ENCODE results near the gene MYLIP.

DNA sequence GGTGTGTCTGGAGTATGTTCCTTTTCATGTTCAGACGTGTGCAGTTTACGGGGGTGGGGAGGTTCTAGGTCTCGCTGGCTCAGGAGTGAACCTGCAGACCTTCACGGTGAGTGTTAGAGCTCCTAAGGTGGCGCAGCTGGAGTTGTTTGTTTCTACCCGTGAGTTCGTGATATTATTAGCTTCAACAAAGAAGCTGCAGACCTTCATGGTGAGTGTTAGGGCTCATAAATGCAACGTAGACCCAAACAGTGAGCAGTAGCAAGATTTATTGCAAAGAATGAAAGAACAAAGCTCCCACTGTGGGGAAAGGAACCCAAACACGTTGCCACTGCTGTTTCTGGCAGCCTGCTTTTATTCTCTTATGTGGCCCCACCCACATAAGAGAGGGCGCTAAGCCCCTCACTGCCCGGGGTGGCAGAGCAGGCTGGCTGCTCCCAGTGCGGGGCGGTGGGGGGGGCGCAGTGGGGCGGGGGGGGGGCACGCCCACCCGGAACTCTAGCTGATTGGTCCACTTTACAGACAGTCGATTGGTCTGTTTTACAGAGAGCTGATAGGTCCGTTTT lies 68.2 kb downstream of the MYLIP start:
- TF ChIP-seq, protein P1, sequence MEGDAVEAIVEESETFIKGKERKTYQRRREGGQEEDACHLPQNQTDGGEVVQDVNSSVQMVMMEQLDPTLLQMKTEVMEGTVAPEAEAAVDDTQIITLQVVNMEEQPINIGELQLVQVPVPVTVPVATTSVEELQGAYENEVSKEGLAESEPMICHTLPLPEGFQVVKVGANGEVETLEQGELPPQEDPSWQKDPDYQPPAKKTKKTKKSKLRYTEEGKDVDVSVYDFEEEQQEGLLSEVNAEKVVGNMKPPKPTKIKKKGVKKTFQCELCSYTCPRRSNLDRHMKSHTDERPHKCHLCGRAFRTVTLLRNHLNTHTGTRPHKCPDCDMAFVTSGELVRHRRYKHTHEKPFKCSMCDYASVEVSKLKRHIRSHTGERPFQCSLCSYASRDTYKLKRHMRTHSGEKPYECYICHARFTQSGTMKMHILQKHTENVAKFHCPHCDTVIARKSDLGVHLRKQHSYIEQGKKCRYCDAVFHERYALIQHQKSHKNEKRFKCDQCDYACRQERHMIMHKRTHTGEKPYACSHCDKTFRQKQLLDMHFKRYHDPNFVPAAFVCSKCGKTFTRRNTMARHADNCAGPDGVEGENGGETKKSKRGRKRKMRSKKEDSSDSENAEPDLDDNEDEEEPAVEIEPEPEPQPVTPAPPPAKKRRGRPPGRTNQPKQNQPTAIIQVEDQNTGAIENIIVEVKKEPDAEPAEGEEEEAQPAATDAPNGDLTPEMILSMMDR (conservative IDR thresholded peaks at IDR 0.05; ENCODE audit: low read depth in 2 of 2), result no peak
- TF ChIP-seq NANOG (IDR thresholded peaks at IDR 0.05; ENCODE audit: borderline replicate concordance) (no peak), POLR2AphosphoS5 (IDR thresholded peaks at IDR 0.05; ENCODE audit: low read depth) (no peak), EZH2 (IDR thresholded peaks at IDR 0.05; ENCODE audit: low read depth, unreplicated experiment) (no peak), STAT1 (IDR thresholded peaks at IDR 0.05; ENCODE audit: unreplicated experiment) (no peak), CREB1 (CRISPR knock-in tag; IDR thresholded peaks at IDR 0.05; ENCODE audit: low read depth) (no peak), JUNB (IDR thresholded peaks at IDR 0.05; ENCODE audit: unreplicated experiment) (no peak)
- TF ChIP-seq, protein P2, sequence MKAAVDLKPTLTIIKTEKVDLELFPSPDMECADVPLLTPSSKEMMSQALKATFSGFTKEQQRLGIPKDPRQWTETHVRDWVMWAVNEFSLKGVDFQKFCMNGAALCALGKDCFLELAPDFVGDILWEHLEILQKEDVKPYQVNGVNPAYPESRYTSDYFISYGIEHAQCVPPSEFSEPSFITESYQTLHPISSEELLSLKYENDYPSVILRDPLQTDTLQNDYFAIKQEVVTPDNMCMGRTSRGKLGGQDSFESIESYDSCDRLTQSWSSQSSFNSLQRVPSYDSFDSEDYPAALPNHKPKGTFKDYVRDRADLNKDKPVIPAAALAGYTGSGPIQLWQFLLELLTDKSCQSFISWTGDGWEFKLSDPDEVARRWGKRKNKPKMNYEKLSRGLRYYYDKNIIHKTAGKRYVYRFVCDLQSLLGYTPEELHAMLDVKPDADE (IDR thresholded peaks at IDR 0.05), result no peak
- TF ChIP-seq, protein P3, sequence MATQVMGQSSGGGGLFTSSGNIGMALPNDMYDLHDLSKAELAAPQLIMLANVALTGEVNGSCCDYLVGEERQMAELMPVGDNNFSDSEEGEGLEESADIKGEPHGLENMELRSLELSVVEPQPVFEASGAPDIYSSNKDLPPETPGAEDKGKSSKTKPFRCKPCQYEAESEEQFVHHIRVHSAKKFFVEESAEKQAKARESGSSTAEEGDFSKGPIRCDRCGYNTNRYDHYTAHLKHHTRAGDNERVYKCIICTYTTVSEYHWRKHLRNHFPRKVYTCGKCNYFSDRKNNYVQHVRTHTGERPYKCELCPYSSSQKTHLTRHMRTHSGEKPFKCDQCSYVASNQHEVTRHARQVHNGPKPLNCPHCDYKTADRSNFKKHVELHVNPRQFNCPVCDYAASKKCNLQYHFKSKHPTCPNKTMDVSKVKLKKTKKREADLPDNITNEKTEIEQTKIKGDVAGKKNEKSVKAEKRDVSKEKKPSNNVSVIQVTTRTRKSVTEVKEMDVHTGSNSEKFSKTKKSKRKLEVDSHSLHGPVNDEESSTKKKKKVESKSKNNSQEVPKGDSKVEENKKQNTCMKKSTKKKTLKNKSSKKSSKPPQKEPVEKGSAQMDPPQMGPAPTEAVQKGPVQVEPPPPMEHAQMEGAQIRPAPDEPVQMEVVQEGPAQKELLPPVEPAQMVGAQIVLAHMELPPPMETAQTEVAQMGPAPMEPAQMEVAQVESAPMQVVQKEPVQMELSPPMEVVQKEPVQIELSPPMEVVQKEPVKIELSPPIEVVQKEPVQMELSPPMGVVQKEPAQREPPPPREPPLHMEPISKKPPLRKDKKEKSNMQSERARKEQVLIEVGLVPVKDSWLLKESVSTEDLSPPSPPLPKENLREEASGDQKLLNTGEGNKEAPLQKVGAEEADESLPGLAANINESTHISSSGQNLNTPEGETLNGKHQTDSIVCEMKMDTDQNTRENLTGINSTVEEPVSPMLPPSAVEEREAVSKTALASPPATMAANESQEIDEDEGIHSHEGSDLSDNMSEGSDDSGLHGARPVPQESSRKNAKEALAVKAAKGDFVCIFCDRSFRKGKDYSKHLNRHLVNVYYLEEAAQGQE (IDR thresholded peaks at IDR 0.05; ENCODE audit: unreplicated experiment), result no peak
